OCI-LY1 (cell line): Measurements from ENCODE around the gene CFAP46.

Experiments
- H2AFZ ChIP-seq: fragments of 200-600 bp; sonication (generic), shearing (Covaris generic); 2 replicates; pipeline ENCODE4 v1.6.0; 2014; ENCODE audit warnings: antibody characterized with exemption, mild to moderate bottlenecking, low read length
- H3F3A ChIP-seq: fragments of 200-600 bp; sonication (generic), shearing (Covaris generic); 2 replicates; pipeline ENCODE4 v1.6.0; 2014; ENCODE audit warnings: mild to moderate bottlenecking, antibody characterized with exemption, low read length, moderate library complexity; ENCODE audit not compliant: insufficient read depth
- H3K27ac ChIP-seq: fragments of 200-600 bp; sonication (generic); 2 replicates; pipeline ENCODE4 v1.5.1; 2014; ENCODE audit warnings: low read length, mixed run types, mild to moderate bottlenecking, low read depth; ENCODE audit not compliant: poor library complexity, severe bottlenecking
- H3K27me3 ChIP-seq: fragments of 200-600 bp; sonication (generic); 2 replicates; pipeline ENCODE4 v1.6.0; 2014; ENCODE audit warnings: antibody characterized with exemption, mild to moderate bottlenecking, low read length, moderate library complexity; ENCODE audit not compliant: insufficient read depth
- H3K36me3 ChIP-seq: fragments of 200-600 bp; sonication (generic); 2 replicates; pipeline ENCODE4 v1.6.1; 2014; ENCODE audit warnings: mild to moderate bottlenecking, antibody characterized with exemption, low read length, moderate library complexity, mixed read lengths; ENCODE audit not compliant: insufficient read depth
- H3K4me1 ChIP-seq: fragments of 200-600 bp; sonication (generic); 2 replicates; pipeline ENCODE4 v1.5.1; 2014; ENCODE audit warnings: mild to moderate bottlenecking, low read length, moderate library complexity; ENCODE audit not compliant: insufficient read depth, severe bottlenecking
- H3K4me2 ChIP-seq: fragments of 200-600 bp; sonication (generic), shearing (Covaris generic); 2 replicates; pipeline ENCODE4 v1.6.1; 2014; ENCODE audit warnings: low read length
- H3K4me3 ChIP-seq: fragments of 200-600 bp; sonication (generic); 2 replicates; pipeline ENCODE4 v1.5.1; 2014; ENCODE audit warnings: low read length, low read depth, mild to moderate bottlenecking, mixed read lengths; ENCODE audit not compliant: poor library complexity, severe bottlenecking
- H3K79me2 ChIP-seq: fragments of 200-600 bp; shearing (Covaris generic); 2 replicates; pipeline ENCODE4 v1.6.1; 2016; ENCODE audit warnings: mixed run types, low read length, mixed read lengths; ENCODE audit not compliant: insufficient read depth
- H3K9ac ChIP-seq: fragments of 200-600 bp; sonication (generic), shearing (Covaris generic); 2 replicates; pipeline ENCODE4 v1.6.1; 2014; ENCODE audit warnings: mild to moderate bottlenecking, low read length, mixed read lengths
- H3K9me2 ChIP-seq: fragments of 200-600 bp; sonication (generic), shearing (Covaris generic); 2 replicates; pipeline ENCODE4 v1.6.1; 2014; ENCODE audit warnings: low read depth, mild to moderate bottlenecking, low read length, mixed read lengths
- H3K9me3 ChIP-seq: fragments of 200-600 bp; shearing (Covaris generic); 2 replicates; pipeline ENCODE4 v1.6.1; 2014; ENCODE audit warnings: low read length, mixed read lengths
- H4K20me1 ChIP-seq: fragments of 200-600 bp; sonication (generic), shearing (Covaris generic); 2 replicates; pipeline ENCODE4 v1.6.0; 2016; ENCODE audit warnings: mild to moderate bottlenecking, low read length; ENCODE audit not compliant: insufficient read depth
- EZH2 ChIP-seq: fragments of 200-600 bp; sonication (generic), shearing (Covaris generic); IDR thresholded peaks from 2 replicates; pipeline ENCODE4 v1.8.0; 2017; ENCODE audit warnings: borderline replicate concordance, mixed run types, mild to moderate bottlenecking, antibody characterized with exemption, low read length, moderate library complexity, mixed read lengths
- TF ChIP-seq, protein P1 (sequence below): fragments of 200-600 bp; sonication (generic), shearing (Covaris generic); IDR thresholded peaks from 2 replicates; pipeline ENCODE4 v1.5.1; 2017; ENCODE audit warnings: mild to moderate bottlenecking, antibody characterized with exemption, low read length, moderate library complexity, mixed read lengths

The CFAP46 gene

DNA sequence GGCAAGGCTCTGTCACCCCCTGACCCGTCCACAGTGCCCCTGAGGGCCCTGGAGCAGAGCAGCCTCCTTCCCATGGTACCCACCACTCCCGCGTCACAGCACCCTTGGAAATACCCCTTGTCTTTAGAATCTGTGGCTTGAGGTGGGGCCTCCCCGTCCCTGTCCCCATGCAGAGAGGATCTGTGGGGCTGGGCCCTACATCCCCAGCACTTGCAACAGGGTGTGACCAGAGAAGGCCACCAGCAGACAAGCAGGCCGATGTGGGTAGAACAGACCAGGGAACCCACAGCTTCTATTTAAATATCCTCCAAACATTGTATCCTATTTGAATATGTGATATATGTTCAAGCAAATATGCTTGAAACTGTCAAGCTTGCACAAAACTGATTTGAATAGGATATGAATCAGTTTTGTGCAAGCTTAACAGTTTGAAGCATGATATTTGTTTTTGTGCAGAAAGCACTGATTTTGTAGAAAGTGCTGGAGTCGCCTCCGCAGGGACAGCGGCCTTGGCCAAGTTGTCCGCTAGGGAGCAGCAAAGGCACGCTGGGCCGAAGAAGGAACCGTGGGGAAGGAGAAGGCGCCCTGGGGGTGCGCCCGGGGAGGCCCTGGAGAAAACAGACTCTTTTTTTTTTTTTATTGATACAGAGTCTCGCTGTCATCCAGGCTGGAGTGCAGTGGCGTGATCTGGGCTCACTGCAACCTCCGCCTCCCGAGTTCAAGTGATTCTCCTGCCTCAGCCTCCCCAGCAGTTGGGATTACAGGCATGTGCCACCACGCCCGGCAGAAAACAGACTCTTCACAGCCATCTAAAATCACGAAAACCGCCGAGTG, 2.2 kb downstream of the CFAP46 start:
- no peaks in the 10 kb centered on the region for H4K20me1 ChIP-seq
- no peaks in the 10 kb centered on the region for H3K36me3 ChIP-seq
- H3K9me2 ChIP-seq: no peaks in the 10 kb centered on the region
- H3F3A ChIP-seq: no peaks in the 10 kb centered on the region
- no peak overlapping the region for H3K9ac ChIP-seq
- no peaks in the 10 kb centered on the region for H3K79me2 ChIP-seq
- TF ChIP-seq, protein P1, sequence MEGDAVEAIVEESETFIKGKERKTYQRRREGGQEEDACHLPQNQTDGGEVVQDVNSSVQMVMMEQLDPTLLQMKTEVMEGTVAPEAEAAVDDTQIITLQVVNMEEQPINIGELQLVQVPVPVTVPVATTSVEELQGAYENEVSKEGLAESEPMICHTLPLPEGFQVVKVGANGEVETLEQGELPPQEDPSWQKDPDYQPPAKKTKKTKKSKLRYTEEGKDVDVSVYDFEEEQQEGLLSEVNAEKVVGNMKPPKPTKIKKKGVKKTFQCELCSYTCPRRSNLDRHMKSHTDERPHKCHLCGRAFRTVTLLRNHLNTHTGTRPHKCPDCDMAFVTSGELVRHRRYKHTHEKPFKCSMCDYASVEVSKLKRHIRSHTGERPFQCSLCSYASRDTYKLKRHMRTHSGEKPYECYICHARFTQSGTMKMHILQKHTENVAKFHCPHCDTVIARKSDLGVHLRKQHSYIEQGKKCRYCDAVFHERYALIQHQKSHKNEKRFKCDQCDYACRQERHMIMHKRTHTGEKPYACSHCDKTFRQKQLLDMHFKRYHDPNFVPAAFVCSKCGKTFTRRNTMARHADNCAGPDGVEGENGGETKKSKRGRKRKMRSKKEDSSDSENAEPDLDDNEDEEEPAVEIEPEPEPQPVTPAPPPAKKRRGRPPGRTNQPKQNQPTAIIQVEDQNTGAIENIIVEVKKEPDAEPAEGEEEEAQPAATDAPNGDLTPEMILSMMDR: peak; percentile 50
- no peak for TF ChIP-seq EZH2
- H3K9me3 ChIP-seq: no peaks in the 10 kb centered on the region
- H3K27ac ChIP-seq: no peak overlapping the region
- no peaks in the 10 kb centered on the region for H3K27me3 ChIP-seq
- no peak overlapping the region for H2AFZ ChIP-seq
- H3K4me3 ChIP-seq: no peak overlapping the region
- no peaks in the 10 kb centered on the region for H3K4me1 ChIP-seq
- no peak overlapping the region for H3K4me2 ChIP-seq

DNA sequence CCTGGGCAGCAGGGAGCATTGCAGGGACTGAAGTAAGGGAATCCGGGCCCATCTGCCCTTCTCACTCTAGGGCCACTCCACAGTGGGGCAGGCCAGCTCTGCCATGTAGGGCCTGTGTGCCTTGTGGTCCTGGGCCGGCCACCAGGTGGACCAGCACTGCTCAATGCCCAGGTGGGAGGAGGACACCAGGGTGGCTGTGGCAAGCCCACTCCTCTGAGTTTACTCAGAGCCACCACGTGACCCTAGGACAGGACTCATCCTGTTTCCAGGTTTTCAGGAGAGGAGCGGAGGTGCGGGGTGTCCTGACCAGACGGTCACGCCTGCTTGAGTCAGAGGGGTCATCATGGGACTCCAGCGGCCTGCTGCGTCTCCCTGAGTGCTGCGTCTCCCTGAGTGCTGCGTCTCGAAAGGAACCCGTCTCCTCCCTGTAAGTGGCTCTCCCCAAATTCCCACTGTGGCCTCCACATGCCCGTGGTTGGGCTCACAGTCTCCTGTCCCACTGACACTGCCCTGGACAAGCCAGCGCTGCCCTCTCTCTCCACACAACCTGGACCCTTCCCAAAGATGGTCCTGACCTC, 2.9 kb downstream of the CFAP46 start:
- Histone ChIP-seq H3K9me3 (no peaks in the 10 kb centered on the region), H3K27ac (no peak overlapping the region), H3F3A (no peaks in the 10 kb centered on the region), H3K36me3 (no peaks in the 10 kb centered on the region), H3K9ac (no peak overlapping the region), H2AFZ (no peak overlapping the region), H4K20me1 (no peaks in the 10 kb centered on the region), H3K9me2 (no peaks in the 10 kb centered on the region), H3K4me1 (no peaks in the 10 kb centered on the region), H3K4me3 (no peak overlapping the region), H3K27me3 (no peaks in the 10 kb centered on the region), H3K79me2 (no peaks in the 10 kb centered on the region), H3K4me2 (no peak overlapping the region)
- TF ChIP-seq, protein P1: no peak
- TF ChIP-seq EZH2: no peak

DNA sequence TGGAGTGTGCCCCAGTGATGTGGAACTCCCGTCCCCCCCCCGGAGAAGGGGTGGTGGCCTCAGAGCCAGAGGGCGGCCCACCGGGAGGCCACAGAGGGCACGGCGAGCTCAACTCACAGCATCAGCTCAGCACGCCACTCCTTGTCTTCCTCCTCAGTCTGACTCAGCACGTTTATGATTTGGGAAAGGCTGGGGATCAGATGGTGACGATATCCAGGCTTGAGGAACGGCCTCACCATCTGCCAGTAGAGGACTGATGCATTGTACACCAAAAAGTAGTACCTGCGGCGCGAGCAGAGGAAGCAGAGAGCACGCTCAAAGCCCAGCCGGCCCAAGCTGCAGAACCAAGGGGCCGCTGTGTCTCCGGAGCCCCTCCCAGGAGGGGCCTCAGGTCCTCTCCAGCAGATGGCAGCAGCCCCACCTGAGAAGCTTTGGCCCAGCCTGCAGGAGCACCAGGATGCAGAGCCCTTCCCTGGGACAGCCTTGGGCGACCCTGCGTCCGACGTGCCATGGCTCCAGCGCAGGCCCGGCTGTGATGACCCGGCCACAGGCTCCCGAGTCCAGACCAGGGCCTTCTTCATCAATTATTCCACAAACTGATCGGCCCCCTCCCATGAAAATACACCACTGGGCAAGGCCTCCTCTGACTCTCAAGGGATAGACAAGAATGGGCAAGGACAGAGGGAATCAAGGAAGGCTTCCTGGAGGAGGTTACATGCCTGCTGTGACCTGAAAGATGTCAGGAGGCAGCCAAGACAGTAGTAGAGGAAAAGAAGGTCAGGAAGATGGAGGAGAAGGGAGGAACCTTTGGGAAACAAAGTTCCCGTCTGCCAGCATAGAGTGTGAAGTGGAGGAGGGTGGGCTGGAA, 3.7 kb downstream of the CFAP46 start:
- Histone ChIP-seq H3K4me3 (no peak overlapping the region), H3K4me2 (no peak overlapping the region), H3K9me2 (no peaks in the 10 kb centered on the region), H2AFZ (no peak overlapping the region), H3K9me3 (no peaks in the 10 kb centered on the region), H3K9ac (no peak overlapping the region), H4K20me1 (no peaks in the 10 kb centered on the region), H3K27ac (no peak overlapping the region), H3K4me1 (no peaks in the 10 kb centered on the region), H3F3A (no peaks in the 10 kb centered on the region), H3K36me3 (no peaks in the 10 kb centered on the region), H3K27me3 (no peaks in the 10 kb centered on the region), H3K79me2 (no peaks in the 10 kb centered on the region)
- no peak for TF ChIP-seq EZH2
- TF ChIP-seq, protein P1: peak; percentile 15; the same call in 1 of the 2 replicates
